GM21447 (cell line): ENCODE data around the gene EFNB2.

Experiments
- ATAC-seq: cut with Tn5 transposase; IDR thresholded peaks from one replicate; pipeline ENCODE4 v1.9.1; 2021; ENCODE audit not compliant: unreplicated experiment

The EFNB2 gene

DNA sequence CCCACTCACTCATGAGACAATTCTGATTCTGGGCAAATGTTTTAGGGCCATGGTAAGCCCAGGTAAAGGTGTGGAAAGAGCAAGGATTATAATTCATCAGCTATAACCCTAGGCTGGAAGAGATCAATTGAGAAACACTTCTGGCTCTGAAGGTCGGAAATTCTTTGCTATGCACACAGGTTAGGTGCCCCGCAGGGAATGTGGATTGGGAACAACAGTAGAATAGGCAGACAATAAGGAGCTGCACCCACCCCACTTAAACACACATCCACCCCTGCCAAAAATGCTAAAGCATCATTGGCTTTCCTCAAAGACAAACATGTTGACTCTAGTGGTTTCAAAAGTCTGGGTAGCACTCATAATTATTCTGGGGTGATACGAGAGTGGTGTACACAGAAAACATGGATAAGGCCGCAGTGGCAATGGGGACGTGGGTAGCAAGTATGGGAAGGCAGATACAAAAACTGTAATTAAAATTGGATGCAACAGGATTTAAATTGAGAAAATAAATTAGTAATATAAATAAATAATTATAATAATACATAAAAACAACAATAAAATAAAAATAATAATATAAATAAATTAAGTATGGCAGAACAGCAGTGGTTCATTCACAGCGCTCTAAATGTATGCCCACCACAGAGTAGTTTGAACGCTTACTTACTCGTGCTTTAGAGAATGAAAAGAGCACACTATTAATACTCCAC is 8.6 kb downstream of the EFNB2 start:
- ATAC-seq, result no peak

DNA sequence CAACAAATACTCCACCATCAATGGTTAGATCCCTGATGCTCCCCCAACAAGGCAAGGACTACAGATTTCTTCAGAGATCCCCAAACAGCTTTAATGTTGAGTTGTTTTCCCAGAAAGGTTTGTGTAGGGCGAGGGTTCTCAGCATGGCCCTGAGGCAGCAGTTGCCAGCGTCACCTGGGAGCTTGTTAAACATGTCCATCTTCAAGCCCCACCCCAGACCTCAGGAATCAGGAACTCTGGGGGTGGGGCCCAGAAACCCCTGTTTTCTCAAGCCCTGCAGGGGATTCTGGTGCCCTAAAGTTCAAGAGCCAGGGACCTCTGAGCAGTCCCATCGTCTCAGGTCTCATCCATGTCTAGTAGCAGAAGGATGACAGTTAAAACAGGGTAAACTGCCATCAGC is 9.6 kb downstream of the EFNB2 start:
- ATAC-seq, result no peak

DNA sequence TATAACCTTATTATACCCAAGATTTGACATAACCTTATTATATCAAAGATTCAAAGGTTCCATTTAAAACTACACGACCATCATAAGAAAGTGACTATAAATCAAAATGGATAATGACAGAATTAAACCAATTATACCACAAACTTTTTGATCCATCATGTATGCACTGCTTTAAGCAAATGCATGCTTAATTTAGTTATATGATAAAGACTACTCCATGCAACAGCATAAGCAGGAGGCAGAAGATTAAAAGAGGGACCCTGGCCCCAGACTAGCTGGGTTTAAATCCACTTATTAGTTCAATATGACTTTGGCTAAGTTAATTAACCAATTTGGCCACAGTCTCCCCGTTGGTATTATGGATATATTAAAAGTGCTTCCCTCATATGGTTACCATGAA is 11.4 kb downstream of the EFNB2 start:
- no peak for ATAC-seq

DNA sequence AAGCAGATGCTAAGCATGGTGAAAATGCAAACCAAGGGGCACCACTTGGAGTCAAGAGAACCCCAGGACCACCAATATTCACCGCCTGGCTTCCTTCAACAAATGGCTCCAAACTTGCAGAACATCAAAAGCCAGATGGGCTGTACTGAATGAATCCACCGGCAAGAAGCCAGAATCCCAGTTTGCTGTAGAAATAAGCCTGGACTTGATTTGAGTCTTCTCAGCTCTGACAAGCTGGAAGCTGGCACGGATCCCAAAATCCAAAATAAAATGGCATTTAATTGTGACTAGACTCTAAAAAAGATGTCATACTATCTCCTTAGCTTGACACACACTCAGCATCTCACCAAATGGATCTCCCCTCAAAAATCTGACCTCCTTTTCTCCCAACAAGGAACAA is 11.9 kb downstream of the EFNB2 start:
- ATAC-seq, result no peak

DNA sequence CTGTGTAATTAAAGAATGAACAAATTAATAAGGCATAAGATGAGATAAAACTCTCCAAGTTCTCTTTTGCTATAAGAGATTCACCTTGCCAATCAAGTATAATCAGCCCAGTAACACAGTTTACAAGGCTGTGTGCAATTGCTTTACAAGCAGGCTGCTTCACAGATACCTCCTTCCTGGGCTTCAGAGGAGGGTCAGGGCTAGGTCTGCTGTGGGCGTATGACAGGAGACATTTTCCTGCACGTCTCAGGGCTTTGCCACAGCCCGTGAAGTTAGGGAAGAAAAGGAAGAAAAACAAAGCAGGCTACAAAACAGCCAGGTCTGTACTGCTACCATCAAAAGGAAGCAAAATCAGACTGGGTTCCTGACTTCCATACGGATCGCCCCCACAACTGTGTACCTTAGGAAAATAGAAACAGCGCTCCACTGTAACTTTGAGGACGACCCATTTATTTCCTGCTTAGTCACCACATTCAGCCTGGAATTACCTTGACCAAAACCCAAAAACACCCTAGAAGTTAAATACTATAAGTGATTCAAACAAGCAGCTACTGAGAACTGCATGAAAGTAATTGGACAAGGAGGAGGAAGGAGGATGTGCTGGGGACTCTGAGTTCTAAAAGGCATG is 12.4 kb downstream of the EFNB2 start:
- ATAC-seq, result no peak

DNA sequence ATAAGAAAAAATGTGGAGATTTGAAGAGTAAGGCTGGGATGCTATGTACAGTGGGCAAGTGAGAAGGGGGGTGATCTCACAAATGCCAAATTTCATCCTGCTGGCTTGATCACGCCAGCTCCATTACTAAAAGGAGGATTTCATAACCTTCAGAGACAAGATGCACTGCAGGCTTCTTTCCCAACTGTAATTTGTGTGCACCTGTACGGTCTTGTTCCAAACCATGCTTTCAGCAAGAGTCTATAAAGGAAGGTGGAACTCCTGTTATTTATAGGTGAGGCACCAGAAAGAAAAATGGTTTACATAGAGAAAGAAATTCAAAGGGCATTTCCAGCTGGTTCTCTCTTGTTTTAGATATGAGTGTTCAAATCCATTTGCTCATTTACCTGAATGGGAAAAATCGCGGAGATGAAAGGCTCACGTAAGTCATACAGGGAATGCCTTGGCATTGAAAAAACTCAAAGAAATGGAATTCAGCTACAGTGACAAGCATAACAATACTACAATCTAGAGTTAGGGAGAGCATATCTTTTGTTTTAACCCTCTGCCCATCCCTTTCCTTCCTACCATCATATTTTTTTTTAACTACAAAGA is 13.3 kb downstream of the EFNB2 start:
- ATAC-seq, result no peak

DNA sequence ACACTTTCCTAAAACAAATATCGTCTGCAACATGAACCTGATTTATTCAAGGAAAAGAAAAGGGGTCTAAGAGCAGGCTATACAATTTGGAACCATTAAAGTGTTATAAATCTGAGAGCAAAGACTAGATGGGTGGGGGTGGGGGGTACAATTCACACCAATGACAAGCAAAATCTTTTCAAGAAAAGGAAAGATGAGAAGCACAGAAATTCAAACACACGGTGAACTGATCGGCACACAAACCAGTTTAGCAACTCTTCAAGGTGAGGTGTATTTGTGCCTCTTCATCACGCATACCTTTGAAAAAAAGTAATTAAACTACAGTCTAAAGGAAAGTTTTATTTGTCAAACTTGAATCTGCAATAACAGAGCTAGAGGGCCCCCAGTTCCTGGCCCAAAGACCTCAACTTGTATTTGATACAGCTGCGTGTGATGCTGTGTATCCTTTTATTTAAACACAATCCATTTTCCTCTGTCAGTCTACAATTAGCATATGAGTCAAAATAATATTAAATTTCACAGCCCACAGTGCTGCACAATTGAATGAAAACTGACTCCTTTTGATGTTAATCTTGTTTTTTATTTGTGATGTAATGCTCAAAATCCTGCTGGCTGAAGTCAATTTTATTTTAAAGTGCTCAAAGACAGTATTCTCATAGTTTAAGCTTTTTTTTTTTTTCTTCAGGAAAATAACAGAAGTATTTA is 14.2 kb downstream of the EFNB2 start:
- ATAC-seq, result no peak

DNA sequence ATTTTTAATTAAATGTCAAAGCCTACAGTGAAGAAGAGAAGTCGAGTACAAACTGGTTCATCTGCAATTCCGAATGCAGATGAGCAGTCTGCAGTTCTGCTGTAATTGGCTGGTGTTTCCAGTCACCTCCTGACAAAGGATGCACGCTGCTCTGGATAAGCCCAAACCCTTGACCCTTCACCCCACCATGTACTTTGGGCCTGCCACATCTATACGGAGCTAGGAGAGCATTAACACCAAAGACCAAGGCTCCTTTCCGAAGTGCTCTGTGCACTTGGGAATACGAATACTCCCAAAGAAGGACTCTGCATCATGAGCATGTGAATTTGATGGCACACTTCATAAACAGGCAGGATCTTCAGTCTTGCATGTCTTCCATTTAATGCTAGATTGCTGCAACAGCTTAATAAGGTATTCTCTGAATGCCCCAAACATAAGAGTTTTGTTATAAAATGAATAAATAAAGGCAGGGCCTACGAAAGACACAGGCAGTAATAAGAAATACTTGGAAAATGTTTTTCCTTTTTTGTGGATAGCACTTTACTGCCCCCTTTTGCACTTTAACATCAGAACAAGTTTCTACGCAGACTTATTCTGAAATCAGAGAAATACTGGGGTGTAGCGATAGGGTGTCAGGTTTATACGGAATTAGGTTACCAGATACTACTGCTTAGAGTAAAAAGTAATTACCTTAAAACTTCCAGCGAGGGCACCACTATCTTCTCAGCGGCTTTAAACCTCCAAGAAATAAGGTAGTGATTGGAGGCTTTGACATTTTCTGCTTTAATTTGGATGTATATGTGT is 15.0 kb downstream of the EFNB2 start:
- ATAC-seq, result no peak

DNA sequence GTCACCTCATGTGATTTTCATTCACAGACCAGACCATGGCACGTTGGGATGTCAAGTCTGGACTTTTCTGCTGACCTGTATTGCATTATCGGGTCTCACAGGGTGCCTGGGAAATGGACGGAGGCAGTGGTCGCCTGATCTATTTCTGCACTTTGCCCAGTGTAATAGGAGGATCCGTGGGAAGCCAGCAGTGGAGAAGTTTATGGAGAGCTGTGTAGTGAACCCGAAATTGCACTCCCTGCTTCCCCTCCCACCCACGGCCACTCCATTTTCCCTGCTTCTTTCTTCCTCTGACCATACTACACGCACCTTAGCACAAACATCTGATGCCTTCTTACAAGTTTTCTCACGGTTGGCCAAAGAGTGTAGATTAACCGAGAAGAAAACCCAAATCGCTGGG is 16.9 kb downstream of the EFNB2 start:
- no peak for ATAC-seq

DNA sequence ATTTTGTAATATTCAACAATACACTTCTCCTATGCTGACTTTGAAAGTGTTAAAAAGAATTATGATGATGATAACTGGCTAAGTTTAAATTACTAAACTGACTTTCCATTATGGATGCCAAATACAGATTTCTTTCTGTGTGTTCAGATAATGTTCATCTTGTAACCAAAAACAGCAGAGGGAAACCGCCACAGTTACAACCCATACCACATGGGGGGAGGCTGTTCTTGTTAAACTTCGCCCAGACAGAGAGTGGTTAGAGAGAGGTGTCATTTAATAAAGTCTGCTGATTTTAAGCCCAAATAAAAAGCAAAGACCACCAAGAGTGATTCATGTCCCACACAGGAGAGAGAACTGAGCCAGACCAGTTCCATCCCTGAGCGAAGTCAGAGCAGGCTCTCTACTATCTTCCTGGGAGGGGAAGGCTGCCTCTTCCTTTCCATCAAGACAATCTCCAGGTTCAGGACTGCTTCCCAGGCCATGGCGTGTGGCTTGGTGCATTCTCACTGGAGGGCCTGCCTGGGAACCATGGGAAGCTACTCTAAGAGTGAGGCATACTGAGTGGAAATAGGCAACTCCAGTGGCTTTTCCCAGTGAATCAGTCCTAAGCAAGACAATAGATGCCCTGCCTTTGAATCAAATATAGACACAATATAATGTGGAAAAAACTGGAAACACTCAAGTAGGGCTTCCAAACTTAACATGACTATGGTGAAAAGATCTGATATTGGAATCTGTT is 18.2 kb downstream of the EFNB2 start:
- ATAC-seq, result no peak

DNA sequence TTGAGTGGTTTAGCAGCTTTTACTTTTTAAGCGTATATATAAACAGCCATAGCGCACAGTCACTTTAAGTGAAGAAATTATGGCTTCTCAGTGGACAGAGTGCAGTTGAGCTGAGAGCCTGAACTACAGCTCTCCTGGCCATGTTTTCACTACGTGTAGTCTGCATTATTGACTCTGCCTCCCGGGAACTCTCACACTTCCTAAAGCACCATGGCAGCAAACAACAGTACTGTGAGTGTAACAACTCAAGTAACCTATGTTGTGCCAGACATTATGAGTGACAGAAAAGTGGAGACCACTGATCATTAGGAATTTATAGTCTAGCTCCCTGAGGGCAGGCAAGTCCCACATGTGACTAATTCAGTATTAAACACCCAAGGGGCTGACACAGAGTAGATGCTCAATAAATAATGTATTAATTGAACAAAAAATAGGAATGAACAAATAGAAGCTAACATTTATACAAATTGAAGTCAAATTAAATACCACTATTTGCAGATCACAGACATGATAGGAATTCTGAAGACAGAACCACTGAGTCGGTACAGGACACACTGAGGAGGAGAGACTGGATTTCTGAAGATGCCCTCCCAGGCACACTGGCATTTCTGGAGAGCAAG is 19.7 kb downstream of the EFNB2 start:
- ATAC-seq, result no peak

DNA sequence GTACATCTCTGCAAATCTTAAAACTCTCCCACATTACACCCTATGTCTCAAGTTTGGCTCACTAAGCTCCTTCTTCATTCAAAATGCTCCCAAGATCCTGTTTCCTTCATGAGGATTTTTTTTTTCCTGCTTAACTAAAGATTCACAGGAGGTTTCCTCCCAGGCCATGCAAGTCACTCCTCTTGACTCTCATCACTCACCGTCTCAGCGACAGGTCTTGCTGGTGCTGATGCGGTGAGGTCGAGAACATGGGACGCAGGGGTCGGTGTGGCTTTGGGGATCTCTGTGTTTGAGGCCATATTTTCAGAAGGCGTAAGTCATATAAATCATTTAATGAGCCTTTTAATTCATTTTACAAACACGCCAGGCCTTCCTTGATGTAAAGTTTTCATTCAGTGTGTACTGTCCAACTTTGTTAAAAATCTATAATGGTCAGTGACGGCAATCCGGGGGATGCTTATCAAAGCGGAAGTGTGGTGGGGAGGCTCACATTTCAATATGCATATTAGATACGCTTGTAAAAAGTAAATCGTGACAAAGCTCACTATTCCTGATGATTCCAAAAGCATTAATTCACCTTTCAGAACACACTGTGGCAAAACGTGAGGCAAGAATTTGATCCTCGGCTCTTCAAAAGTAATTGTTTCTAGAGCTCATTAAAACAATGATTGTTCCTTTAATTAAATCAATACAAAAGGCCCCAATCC is 20.4 kb downstream of the EFNB2 start:
- no peak for ATAC-seq

DNA sequence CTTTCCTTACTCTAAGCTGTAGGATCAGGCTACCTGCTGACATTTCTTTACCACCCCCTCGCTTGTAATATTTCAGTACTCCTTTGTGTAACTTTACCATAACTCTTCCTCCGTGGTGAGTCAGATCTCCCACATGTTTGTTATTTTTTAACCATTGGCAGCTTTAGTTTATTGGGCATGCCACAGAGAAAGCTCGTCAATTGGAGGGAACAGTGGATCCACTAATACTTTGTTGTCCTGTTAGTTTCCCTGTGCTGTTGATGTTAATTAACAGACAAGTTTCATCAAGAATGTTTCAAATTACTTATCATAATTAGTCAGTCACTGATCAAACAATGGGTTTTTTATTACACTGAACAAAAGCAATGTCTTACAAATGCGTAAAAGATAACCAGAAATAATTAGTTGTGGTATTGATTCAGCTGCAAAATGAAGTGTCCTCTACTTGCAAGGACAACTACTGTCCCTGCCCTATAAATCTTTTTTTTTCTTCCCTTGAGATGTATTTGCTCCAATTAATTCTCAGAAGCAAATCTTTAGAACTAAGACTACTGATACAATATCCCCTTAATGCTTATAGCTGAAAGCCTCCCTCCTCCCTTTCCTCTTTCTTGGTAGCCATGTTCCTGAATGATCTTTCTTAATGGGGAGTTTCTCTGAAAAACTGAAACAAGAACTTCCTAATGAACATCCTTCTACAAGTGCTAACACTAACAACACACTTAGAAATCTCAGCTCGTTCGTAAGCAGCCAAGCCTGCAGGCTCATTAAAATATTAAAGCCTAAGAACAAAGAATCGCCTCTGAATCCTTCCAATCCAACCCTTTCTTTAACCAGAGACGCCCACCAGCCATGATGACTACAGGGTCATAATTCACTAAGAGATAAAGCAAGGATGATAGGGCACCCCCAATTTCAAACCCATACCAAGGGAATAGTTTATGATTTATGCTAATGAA is 22.2 kb downstream of the EFNB2 start:
- no peak for ATAC-seq

DNA sequence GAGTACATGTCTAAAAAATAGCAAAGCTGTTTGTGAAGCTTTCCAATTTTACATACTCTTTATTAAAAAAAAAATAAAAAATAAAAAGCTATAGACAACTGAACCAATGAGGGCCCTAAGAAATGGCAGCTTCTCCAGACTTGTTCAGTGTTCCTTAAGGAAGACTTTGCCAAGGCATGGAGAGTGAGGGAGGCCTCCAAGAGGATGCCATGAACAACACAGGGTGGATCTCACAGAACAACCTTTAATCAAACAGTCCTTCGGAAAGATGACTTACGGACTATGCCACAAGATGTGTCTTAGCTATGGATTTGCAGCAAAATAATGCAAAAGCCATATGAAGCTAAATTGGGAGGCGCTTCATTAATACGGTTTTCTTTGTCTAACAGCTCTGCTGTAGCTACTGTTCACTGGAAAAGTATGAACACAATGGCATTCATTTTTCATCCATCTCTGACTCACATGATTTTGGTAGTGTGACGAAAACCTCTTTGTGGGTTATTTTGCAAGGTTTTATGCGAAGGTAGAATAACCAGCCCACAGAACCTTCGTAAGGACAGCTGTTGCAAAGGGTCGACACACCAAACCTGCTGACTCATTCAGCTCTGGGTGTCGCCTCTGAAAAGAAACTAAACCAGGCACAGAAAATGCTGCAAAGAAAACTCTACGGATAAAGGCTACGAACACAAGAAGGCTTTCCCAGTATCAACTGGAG is 27.7 kb downstream of the EFNB2 start:
- ATAC-seq, result peak; percentile 78

DNA sequence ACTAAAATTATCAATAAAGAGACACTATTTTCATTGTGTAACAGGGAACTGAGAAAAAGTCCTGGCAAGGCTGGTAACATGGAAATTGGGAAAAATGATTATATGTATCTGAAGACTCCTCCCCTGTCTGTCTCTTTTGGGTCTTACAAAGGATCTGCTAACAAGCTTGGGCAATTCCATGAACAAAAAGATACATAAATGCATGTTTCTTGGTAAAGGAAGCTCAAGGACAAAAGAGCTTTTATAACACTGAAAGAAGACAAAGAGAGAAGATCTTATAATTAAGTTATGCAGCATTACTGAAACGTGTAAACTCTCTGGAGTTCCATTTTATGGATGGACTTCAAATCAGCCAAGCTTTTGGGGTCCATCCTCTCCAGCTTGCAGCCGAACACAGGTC is 29.2 kb downstream of the EFNB2 start:
- no peak for ATAC-seq

DNA sequence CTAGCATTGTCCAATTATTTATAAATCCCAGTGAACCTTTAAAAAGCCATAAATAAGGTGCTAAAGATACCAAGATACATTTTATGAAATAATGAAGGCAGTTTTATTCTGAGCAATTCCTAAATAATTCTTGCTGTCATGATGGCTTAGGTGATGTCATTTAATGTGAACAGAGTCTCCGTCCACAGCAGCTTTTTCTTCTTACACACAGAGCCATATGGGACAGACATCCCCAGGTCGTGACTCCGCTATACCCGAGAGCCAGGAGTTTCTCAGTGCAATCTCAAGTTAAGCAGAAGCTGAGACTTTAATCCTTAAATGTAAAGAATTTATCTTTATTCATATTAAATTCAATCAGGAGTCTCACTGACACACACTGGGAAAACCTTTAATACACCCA is 29.7 kb downstream of the EFNB2 start:
- no peak for ATAC-seq

DNA sequence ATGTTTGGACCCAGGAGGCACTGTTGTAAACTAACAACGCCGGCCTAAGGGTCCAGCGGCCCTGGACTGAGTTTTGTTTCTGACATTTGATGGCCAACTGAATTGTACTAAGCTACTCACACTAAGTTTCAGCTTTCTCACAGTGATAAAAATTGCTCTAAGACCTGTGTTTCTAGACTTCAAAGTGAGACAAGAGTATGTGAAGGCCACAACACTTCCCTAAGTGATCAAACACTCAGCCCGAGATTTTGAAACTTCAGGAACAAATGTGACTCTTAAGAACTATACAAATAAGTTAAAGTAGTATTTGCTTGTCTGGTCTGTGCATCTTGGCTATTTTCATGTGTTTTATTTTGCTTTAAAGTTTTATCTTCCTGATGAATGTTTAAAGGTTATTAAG is 30.2 kb downstream of the EFNB2 start:
- no peak for ATAC-seq
